GM13977 (cell line): ENCODE measurements around the gene TAS1R1.

Experiments used
- DNase-seq: peaks from one replicate; pipeline ENCODE4 v3.0.0; 2012; ENCODE audit warnings: low spot score
- CTCF ChIP-seq: IDR thresholded peaks from 2 replicates; pipeline ENCODE4 v1.5.1; 2012; ENCODE audit warnings: mild to moderate bottlenecking, control low read depth; ENCODE audit not compliant: insufficient read depth; ENCODE audit errors: extremely low read depth, missing control alignments
- in situ Hi-C: fragments of 300-500 bp; cut with MboI; formaldehyde crosslinking; loops from one replicate; pipeline ENCODE4 v1.12.0; 2022; ENCODE audit warnings: low sequenced_read_pairs, low pct_unique_long_range_greater_than_20kb, mixed read lengths, inconsistent platforms; ENCODE audit not compliant: unreplicated experiment

Gene TAS1R1

GRCh38 chr1:6577831-6578525 is 22.9 kb downstream of the TAS1R1 start:
- no peak for DNase-seq
- in situ Hi-C loops: no loop called here
- no peak for TF ChIP-seq CTCF

- DNase-seq: no peak
- no peak for TF ChIP-seq CTCF
- in situ Hi-C loops: no loop called here
Observed at GRCh38 chr1:6578624-6579373, 23.7 kb downstream of the TAS1R1 start.

GRCh38 chr1:6579374-6580118 is 24.4 kb downstream of the TAS1R1 start, which contains the start of gene ZBTB48:
Gene ZBTB48 (plus strand): TSS chr1:6579994. CDS start chr1:6580610, 616 bp downstream.
- peak; percentile 100 for DNase-seq
- in situ Hi-C loops: no loop called here
- TF ChIP-seq CTCF: no peak

GRCh38 chr1:6580119-6580592 is 25.0 kb downstream of the TAS1R1 start:
- peak; percentile 40 for DNase-seq
- in situ Hi-C loops: no loop called here
- no peak for TF ChIP-seq CTCF

GRCh38 chr1:6580593-6581409 is 25.7 kb downstream of the TAS1R1 start:
- in situ Hi-C loops: no loop called here
- TF ChIP-seq CTCF: no peak
- DNase-seq: no peak
